ENCODE data around the gene THAP4.

DNA sequence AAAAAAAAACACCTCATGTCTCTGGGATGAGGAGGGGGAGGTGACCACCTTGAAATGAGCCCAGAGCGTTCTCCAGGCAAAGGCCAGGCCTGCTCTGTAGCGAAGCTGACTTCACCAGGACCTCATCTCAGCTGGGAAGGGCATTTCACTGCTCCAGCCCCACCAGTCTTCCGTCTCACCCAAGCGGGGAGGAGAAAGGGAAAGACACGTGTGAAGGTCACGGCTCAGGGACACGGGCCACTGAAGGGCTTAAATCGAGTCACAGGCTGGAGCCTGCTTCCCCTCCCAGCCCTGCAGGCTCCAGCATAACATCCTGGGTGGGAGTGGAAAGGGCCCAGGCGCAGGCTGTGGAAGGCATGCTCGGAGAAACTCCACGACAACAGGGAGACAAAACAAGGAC is 18.1 kb downstream of the THAP4 start:
- TF ChIP-seq, protein P1, sequence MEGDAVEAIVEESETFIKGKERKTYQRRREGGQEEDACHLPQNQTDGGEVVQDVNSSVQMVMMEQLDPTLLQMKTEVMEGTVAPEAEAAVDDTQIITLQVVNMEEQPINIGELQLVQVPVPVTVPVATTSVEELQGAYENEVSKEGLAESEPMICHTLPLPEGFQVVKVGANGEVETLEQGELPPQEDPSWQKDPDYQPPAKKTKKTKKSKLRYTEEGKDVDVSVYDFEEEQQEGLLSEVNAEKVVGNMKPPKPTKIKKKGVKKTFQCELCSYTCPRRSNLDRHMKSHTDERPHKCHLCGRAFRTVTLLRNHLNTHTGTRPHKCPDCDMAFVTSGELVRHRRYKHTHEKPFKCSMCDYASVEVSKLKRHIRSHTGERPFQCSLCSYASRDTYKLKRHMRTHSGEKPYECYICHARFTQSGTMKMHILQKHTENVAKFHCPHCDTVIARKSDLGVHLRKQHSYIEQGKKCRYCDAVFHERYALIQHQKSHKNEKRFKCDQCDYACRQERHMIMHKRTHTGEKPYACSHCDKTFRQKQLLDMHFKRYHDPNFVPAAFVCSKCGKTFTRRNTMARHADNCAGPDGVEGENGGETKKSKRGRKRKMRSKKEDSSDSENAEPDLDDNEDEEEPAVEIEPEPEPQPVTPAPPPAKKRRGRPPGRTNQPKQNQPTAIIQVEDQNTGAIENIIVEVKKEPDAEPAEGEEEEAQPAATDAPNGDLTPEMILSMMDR (IDR thresholded peaks at IDR 0.05; ENCODE audit: low read length): no peak
- no peak for TF ChIP-seq EZH2 (optimal IDR thresholded peaks at IDR 0.05; ENCODE audit: low read depth, low read length)
- TF ChIP-seq EZH2phosphoT487 (IDR thresholded peaks at IDR 0.05; ENCODE audit: low read length): no peak

All from MM.1S (cell line).